Tibial nerve (tissue), 4 donors: ENCODE results near the gene CXCL16.

Source experiments
- EP300 ChIP-seq, 2 donors: sonication (generic); formaldehyde crosslinking; IDR thresholded peaks; one replicate each; pipeline ENCODE4 v1.6.1; 2017; ENCODE audit warnings: antibody characterized with exemption in 2 of 2, mild to moderate bottlenecking in 1 of 2
- TF ChIP-seq, protein P1 (sequence below), 5 experiments: fragments of 200-600 bp in 3 of 5; fragments of 450-650 bp in 2 of 5; sonication (generic) in 3 of 5; IDR thresholded peaks; one replicate each; pipeline ENCODE4 v1.5.1; 2016 to 2019; ENCODE audit warnings: antibody characterized with exemption in 5 of 5, mild to moderate bottlenecking in 3 of 5, moderate library complexity in 2 of 5

DNA sequence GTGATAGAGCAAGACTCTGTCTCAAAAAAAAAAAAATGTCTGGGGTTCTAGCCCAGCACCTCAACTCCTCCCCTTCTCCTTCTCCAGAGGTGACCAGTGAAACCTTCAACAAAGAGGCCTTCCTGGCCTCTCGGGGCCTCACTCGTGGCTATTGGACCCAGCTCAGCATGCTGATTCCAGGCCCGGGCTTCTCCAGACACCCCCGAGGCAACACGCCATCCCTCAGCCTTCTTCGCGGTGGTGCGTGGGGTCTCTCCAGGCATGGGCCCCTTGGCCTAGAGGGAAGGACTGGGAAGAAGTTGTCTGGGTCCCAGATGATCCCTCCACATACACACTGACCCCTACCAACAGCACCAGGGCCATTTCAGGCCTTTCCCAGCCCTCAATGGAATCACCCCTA is 3.5 kb upstream of the CXCL16 start:
- TF ChIP-seq, protein P1, sequence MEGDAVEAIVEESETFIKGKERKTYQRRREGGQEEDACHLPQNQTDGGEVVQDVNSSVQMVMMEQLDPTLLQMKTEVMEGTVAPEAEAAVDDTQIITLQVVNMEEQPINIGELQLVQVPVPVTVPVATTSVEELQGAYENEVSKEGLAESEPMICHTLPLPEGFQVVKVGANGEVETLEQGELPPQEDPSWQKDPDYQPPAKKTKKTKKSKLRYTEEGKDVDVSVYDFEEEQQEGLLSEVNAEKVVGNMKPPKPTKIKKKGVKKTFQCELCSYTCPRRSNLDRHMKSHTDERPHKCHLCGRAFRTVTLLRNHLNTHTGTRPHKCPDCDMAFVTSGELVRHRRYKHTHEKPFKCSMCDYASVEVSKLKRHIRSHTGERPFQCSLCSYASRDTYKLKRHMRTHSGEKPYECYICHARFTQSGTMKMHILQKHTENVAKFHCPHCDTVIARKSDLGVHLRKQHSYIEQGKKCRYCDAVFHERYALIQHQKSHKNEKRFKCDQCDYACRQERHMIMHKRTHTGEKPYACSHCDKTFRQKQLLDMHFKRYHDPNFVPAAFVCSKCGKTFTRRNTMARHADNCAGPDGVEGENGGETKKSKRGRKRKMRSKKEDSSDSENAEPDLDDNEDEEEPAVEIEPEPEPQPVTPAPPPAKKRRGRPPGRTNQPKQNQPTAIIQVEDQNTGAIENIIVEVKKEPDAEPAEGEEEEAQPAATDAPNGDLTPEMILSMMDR (IDR thresholded peaks at IDR 0.05) = no peak
- no peak for TF ChIP-seq EP300 (IDR thresholded peaks at IDR 0.05)
